Measurements from ENCODE around the gene AFP.

Gene AFP

GRCh38 chr4:73421708-73422457 is 14.1 kb upstream of the AFP start:
- no peak for TF ChIP-seq ZNF274 (IDR thresholded peaks at IDR 0.05; ENCODE audit: low read depth, low read length)

DNA sequence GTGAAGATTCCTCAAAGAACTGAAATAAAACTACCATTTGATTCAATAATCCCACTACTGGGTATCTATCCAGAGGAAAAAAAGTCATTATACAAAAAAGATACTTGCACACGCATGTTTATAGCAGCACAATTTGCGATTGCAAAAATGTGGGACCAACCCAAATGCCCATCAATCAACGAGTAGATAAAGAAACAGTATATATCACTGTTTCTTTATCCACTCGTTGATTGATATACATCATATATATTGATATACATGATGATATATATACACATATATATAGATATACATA is 13.6 kb upstream of the AFP start:
- TF ChIP-seq ZNF274 (IDR thresholded peaks at IDR 0.05; ENCODE audit: low read depth, low read length) = no peak

More at GRCh38 chr4:73421708-73422457, 14.1 kb upstream of the AFP start:
- H3K4me3 ChIP-seq (ENCODE audit: low read length) = no peak overlapping the region

DNA sequence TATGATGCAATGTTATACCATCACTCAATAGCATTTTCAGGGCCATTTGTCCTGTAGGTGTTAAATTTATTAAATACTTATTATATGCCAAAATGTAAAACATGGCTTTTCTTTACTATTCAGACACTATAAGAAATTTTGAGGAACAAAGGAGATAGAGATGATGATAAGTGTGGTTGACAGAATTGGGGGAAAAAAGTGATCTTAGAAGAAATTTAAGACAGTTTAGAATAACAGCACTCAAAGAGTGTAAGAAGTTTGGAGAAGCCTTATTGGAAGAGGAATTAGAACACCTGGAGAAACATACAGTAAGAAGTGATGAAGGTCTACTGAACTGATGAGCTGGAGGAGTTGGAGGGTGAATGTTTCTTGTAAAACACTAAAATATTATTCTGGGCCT is 12.8 kb upstream of the AFP start:
- no peak for TF ChIP-seq ZNF274 (IDR thresholded peaks at IDR 0.05; ENCODE audit: low read depth, low read length)
- H3K4me3 ChIP-seq (ENCODE audit: low read length) = no peak overlapping the region

More for the DNA sequence above, 13.6 kb upstream of the AFP start:
- no peak overlapping the region for H3K4me3 ChIP-seq (ENCODE audit: low read length)

DNA sequence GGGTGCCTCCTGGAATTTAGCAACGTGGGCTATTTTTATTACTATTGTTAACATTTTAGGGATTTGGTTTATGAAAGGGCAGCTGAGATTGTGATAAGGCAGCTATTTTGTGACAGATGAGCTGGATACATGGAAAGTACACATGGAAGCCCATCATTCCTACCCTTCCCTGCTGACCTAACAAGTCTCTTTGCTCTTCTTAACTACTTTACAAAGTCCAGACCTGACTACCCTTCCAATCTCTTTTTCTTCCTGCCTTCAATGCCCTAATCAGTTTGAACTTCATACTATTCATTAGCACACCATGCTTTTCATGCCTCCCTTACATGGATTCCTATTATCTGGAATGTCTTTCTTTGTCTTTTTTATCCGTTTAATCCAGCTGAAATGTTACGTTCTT is 9.4 kb upstream of the AFP start:
- H3K4me3 ChIP-seq (ENCODE audit: low read length) = no peak overlapping the region
- no peak for TF ChIP-seq ZNF274 (IDR thresholded peaks at IDR 0.05; ENCODE audit: low read depth, low read length)

DNA sequence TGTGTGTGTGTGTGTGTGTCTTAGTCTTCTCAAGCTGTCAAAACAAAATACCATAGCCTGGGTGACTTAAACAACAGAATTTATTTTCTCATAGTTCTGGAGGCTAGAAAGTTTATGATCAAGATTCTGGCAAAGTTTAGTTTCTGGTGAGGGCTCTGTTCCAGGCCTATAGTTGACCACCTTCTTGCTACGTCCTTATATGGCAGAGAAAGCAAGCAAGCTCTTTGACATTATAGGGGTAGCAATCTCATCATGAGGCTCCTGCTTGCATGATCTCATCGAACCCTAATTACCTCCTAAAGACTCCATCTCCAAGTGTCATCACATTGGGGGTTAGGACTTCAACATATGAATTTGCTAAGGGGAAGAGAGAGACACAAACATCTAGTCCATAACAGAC is 6.9 kb upstream of the AFP start:
- no peak overlapping the region for H3K4me3 ChIP-seq (ENCODE audit: low read length)
- TF ChIP-seq ZNF274 (IDR thresholded peaks at IDR 0.05; ENCODE audit: low read depth, low read length) = no peak

GRCh38 chr4:73429826-73430587 is 6.0 kb upstream of the AFP start:
- TF ChIP-seq ZNF274 (IDR thresholded peaks at IDR 0.05; ENCODE audit: low read depth, low read length) = no peak
- H3K4me3 ChIP-seq (ENCODE audit: low read length) = no peak overlapping the region

- H3K4me3 ChIP-seq (ENCODE audit: low read length) = no peak overlapping the region
- TF ChIP-seq ZNF274 (IDR thresholded peaks at IDR 0.05; ENCODE audit: low read depth, low read length) = no peak
These were observed 4.2 kb upstream of the AFP start for GRCh38 chr4:73431813-73432168.

GRCh38 chr4:73432169-73433000 is 3.6 kb upstream of the AFP start:
- H3K4me3 ChIP-seq (ENCODE audit: low read length) = no peak overlapping the region
- no peak for TF ChIP-seq ZNF274 (IDR thresholded peaks at IDR 0.05; ENCODE audit: low read depth, low read length)

DNA sequence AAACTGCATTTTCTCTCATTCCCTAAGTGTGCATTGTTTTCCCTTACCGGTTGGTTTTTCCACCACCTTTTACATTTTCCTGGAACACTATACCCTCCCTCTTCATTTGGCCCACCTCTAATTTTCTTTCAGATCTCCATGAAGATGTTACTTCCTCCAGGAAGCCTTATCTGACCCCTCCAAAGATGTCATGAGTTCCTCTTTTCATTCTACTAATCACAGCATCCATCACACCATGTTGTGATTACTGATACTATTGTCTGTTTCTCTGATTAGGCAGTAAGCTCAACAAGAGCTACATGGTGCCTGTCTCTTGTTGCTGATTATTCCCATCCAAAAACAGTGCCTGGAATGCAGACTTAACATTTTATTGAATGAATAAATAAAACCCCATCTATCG is 2.9 kb upstream of the AFP start:
- TF ChIP-seq ZNF274 (IDR thresholded peaks at IDR 0.05; ENCODE audit: low read depth, low read length) = no peak
- H3K4me3 ChIP-seq (ENCODE audit: low read length) = no peak overlapping the region

DNA sequence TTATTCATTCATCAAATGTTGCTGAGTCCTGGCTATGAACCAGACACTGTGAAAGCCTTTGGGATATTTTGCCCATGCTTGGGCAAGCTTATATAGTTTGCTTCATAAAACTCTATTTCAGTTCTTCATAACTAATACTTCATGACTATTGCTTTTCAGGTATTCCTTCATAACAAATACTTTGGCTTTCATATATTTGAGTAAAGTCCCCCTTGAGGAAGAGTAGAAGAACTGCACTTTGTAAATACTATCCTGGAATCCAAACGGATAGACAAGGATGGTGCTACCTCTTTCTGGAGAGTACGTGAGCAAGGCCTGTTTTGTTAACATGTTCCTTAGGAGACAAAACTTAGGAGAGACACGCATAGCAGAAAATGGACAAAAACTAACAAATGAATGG is 1.7 kb upstream of the AFP start:
- TF ChIP-seq ZNF274 (IDR thresholded peaks at IDR 0.05; ENCODE audit: low read depth, low read length) = no peak
- H3K4me3 ChIP-seq (ENCODE audit: low read length) = no peak overlapping the region

DNA sequence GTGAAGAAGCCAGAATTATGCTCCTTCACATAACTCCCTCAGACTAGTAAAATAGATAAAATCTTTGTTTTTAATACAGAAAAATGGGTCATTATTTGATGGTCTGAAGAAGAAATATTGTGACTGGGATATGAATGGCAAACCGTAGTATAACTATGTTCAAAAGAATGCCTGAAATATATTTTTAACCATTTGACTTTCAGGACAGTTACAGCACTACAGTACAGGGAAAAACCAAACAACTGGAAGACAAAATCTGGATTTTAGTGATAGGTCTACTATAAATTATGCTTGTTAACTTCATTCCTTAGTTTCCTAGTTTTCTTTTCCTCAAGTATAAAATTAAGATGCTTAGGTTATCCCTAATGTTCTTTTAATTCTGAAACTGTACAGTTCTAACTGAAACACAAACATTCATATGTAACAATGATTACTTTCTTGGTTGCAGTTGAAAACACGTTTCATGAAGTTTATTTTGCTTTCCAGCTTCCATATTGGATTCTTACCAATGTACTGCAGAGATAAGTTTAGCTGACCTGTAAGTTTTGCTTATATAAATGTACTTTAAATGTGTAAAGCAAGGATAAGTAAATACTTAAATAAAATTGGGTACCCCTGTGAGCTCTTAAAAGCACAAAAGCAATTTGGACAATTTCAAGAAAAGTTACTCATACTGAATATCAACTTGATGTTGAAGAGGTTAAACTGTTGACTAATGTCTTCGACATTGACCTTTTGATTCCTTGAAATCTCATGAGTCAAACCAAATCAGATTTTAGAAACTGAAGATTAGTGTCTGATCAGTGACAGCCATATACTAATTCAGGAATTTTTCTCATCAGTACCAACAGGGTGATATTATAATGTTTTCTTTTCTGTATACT is 895 bp downstream of the AFP start:
- H3K4me3 ChIP-seq (ENCODE audit: low read length) = no peak overlapping the region
- TF ChIP-seq ZNF274 (IDR thresholded peaks at IDR 0.05; ENCODE audit: low read depth, low read length) = no peak

DNA sequence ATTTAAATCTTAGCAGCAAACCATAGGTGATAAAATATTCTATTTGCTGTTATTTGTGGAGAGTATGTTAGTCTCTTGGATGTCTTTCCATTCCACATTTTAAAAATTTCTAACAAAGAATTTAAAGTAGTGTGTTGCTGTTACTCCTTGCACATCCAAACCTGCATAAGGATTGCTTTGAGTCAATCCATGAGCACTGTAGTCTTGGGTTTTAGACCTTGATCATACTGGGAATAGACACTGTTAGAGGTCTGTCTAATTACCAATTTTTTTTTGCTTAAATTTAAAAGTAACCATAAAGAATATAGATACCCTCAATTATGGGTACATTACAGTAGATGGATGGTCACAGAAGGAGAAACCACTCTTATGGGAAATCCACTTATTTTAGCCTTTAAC is 1.5 kb downstream of the AFP start:
- H3K4me3 ChIP-seq (ENCODE audit: low read length) = no peak overlapping the region
- TF ChIP-seq ZNF274 (IDR thresholded peaks at IDR 0.05; ENCODE audit: low read depth, low read length) = no peak

GRCh38 chr4:73438048-73438447 is 2.0 kb downstream of the AFP start:
- no peak for TF ChIP-seq ZNF274 (IDR thresholded peaks at IDR 0.05; ENCODE audit: low read depth, low read length)
- H3K4me3 ChIP-seq (ENCODE audit: low read length) = no peak overlapping the region
